ENCODE results near the gene NMNAT1.
"Not testable (repeated sequence)": the region's sequence is repeated elsewhere in the genome, so short reads cannot be mapped to it uniquely, and the experiment has no call there.

NMNAT1 gene

GRCh38 chr1:9922342-9922741, 20.9 kb upstream of the NMNAT1 start:
- no peak for DNase-seq

GRCh38 chr1:9927259-9927658, 16.0 kb upstream of the NMNAT1 start:
- DNase-seq, result no peak

- DNase-seq, result no peak
Measured at GRCh38 chr1:9929431-9930385, 13.6 kb upstream of the NMNAT1 start.

GRCh38 chr1:9942399-9942938, 806 bp upstream of the NMNAT1 start:
- no peak for DNase-seq

- no peak for DNase-seq
Measured at GRCh38 chr1:9946315-9946714, 3.0 kb downstream of the NMNAT1 start.

GRCh38 chr1:9957726-9958125, 14.5 kb downstream of the NMNAT1 start:
- DNase-seq, result no peak

GRCh38 chr1:9960011-9960410, 16.7 kb downstream of the NMNAT1 start:
- DNase-seq, result no peak

GRCh38 chr1:9960706-9961562, 17.7 kb downstream of the NMNAT1 start:
- no peak for DNase-seq

GRCh38 chr1:9984253-9984652, 41.0 kb downstream of the NMNAT1 start:
- no peak for DNase-seq

- no peak for DNase-seq
Measured at GRCh38 chr1:9985001-9985400, 41.7 kb downstream of the NMNAT1 start.

GRCh38 chr1:9989773-9990172, 46.5 kb downstream of the NMNAT1 start:
- no peak for DNase-seq

- DNase-seq, result no peak
Measured at GRCh38 chr1:9990944-9991343, 47.7 kb downstream of the NMNAT1 start.

GRCh38 chr1:9992910-9993309, 49.6 kb downstream of the NMNAT1 start:
- no peak for DNase-seq

- no peak for DNase-seq
Measured at GRCh38 chr1:9993561-9994075, 50.3 kb downstream of the NMNAT1 start.

GRCh38 chr1:9996624-9997582, 53.6 kb downstream of the NMNAT1 start, which contains the start of gene RBP7:
Gene RBP7 (plus strand): TSS chr1:9997228. CDS start chr1:9997259, 31 bp downstream.
- no peak for DNase-seq

- DNase-seq, result no peak
Measured at GRCh38 chr1:10001016-10001665, 57.9 kb downstream of the NMNAT1 start.

GRCh38 chr1:10005248-10005647, 62.0 kb downstream of the NMNAT1 start:
- not testable (repeated sequence) for DNase-seq

GRCh38 chr1:10007169-10007568, 63.9 kb downstream of the NMNAT1 start:
- no peak for DNase-seq

- DNase-seq, result no peak
Measured at GRCh38 chr1:10014016-10014415, 70.7 kb downstream of the NMNAT1 start.

- DNase-seq, result no peak
Measured at GRCh38 chr1:10019561-10019960, 76.3 kb downstream of the NMNAT1 start.

GRCh38 chr1:10020086-10020485, 76.8 kb downstream of the NMNAT1 start:
- no peak for DNase-seq
